B cell (primary cell): Measurements from ENCODE around the gene RAB27A. TPM values are rescaled to one million over a fixed set of nuclear protein-coding genes. Genes with fewer than 3 reads are reported as not detected.

Experiments used
- ATAC-seq: fragments of 200-7000 bp; cut with Tn5 transposase; one replicate; pipeline ENCODE4 v1.10.0; 2021; ENCODE audit warnings: low read depth, mild to moderate bottlenecking, moderate number of reproducible peaks, moderate library complexity
- CTCF ChIA-PET: fragments of 350-600 bp; sonication (Branson Sonifier 250); formaldehyde crosslinking; loops from one replicate; lab custom pipeline; 2021; ENCODE audit warnings: antibody characterized with exemption, inconsistent platforms; lab: Charles Lee
- POLR2A ChIA-PET: fragments of 350-600 bp; sonication (Branson Sonifier 250); formaldehyde crosslinking; loops from one replicate; lab custom pipeline; 2021; ENCODE audit warnings: antibody characterized with exemption; lab: Charles Lee
- DNase-seq: peaks from one replicate; pipeline ENCODE4 v3.0.0; 2013
- H2AFZ ChIP-seq: 2 replicates; pipeline ENCODE4 v1.6.1; 2012; ENCODE audit warnings: mild to moderate bottlenecking, low read depth, low read length; ENCODE audit not compliant: insufficient read depth, poor library complexity, severe bottlenecking
- H3K27ac ChIP-seq, 2 donors: 1 replicate in 1 of 2; 2 replicates in 1 of 2; pipeline ENCODE4 v1.5.1; 2012 to 2013; ENCODE audit warnings: low read length in 2 of 2, mild to moderate bottlenecking in 2 of 2, moderate library complexity in 1 of 2
- H3K27me3 ChIP-seq, 4 experiments: fragments of 200-600 bp in 1 of 4; sonication (generic) in 1 of 4; replicated peaks in 1 of 4; 1 replicate in 2 of 4; 2 replicates in 2 of 4; pipeline versions ENCODE4 v1.6.1 to v1.7.0; 2013 to 2016; ENCODE audit warnings: low read length in 3 of 4, mild to moderate bottlenecking in 2 of 4, mixed read lengths in 1 of 4, moderate library complexity in 1 of 4; ENCODE audit not compliant: insufficient read depth in 4 of 4, control insufficient read depth in 3 of 4; ENCODE audit errors: control extremely low read depth in 1 of 4
- H3K36me3 ChIP-seq, 2 experiments: replicated peaks in 1 of 2; 1 replicate in 1 of 2; 2 replicates in 1 of 2; pipeline versions ENCODE4 v1.6.1 to v1.7.1; 2013; ENCODE audit warnings: low read length in 1 of 2; ENCODE audit not compliant: insufficient read depth in 2 of 2, control insufficient read depth in 1 of 2; ENCODE audit errors: control extremely low read depth in 1 of 2, extremely low read depth in 1 of 2
- H3K4me1 ChIP-seq, 2 donors: fragments of 200-600 bp in 1 of 2; sonication (generic) in 1 of 2; 1 replicate in 1 of 2; 2 replicates in 1 of 2; pipeline versions ENCODE4 v1.5.1 to v1.6.1; 2013 to 2017; ENCODE audit warnings: low read length in 2 of 2; ENCODE audit not compliant: control insufficient read depth in 2 of 2, insufficient read depth in 2 of 2
- H3K4me2 ChIP-seq: replicated peaks from 2 replicates; pipeline ENCODE3; 2012; ENCODE audit warnings: mild to moderate bottlenecking, low read depth, low read length; ENCODE audit not compliant: poor library complexity, severe bottlenecking
- H3K4me3 ChIP-seq, 5 experiments: fragments of 200-600 bp in 1 of 5; sonication (generic) in 1 of 5; 1 replicate in 3 of 5; 2 replicates in 2 of 5; pipeline versions ENCODE4 v1.5.1 to v1.7.0; 2011 to 2016; ENCODE audit warnings: low read length in 4 of 5, mild to moderate bottlenecking in 4 of 5, low read depth in 2 of 5, control low read depth in 1 of 5, moderate library complexity in 1 of 5; ENCODE audit not compliant: insufficient read depth in 1 of 5; ENCODE audit errors: control extremely low read depth in 1 of 5, extremely low read depth in 1 of 5
- H3K79me2 ChIP-seq: fragments of 200-600 bp; sonication (generic); one replicate; pipeline ENCODE4 v1.6.0; 2016; ENCODE audit warnings: low read length; ENCODE audit not compliant: control insufficient read depth, insufficient read depth
- H3K9ac ChIP-seq: fragments of 200-600 bp; sonication (generic); 2 replicates; pipeline ENCODE4 v1.6.1; 2017; ENCODE audit warnings: mild to moderate bottlenecking, low read length, moderate library complexity
- H3K9me3 ChIP-seq, 3 donors: one replicate each; pipeline versions ENCODE4 v1.6.1 to v1.7.1; 2013; ENCODE audit warnings: low read length in 2 of 3; ENCODE audit not compliant: control insufficient read depth in 2 of 3, insufficient read depth in 1 of 3; ENCODE audit errors: control extremely low read depth in 1 of 3
- H4K20me1 ChIP-seq: 2 replicates; pipeline ENCODE4 v1.6.0; 2012; ENCODE audit warnings: mild to moderate bottlenecking, low read length; ENCODE audit not compliant: insufficient read depth, control insufficient read depth, poor library complexity, severe bottlenecking
- H3K27ac Mint-ChIP-seq: one replicate; pipeline ENCODE4 v1.8.0; 2021; ENCODE audit warnings: mixed read lengths
- H3K27me3 Mint-ChIP-seq: one replicate; pipeline ENCODE4 v1.8.0; 2021; ENCODE audit warnings: mixed read lengths
- H3K4me1 Mint-ChIP-seq: one replicate; pipeline ENCODE4 v1.8.0; 2021; ENCODE audit warnings: mixed read lengths
- H3K4me3 Mint-ChIP-seq: one replicate; pipeline ENCODE4 v1.8.0; 2021; ENCODE audit warnings: mixed read lengths
- H3K9me3 Mint-ChIP-seq: one replicate; pipeline ENCODE4 v1.8.0; 2022; ENCODE audit warnings: mixed read lengths; ENCODE audit not compliant: insufficient read depth
- EZH2 ChIP-seq: IDR thresholded peaks from 2 replicates; pipeline ENCODE4 v1.6.1; 2012; ENCODE audit warnings: borderline replicate concordance, low read depth, mild to moderate bottlenecking, moderate library complexity, low read length; ENCODE audit not compliant: insufficient read depth, poor library complexity, severe bottlenecking
- WGBS: methylation state at CpG from one replicate; pipeline ENCODE4 v1.1.5; 2013; ENCODE audit warnings: missing lambda C conversion rate; ENCODE audit not compliant: insufficient coverage; 5-methylcytosine and 5-hydroxymethylcytosine counted together
- intact Hi-C: fragments of 100-400 bp; cut with micrococcal nuclease; formaldehyde crosslinking; loops from one replicate; pipeline ENCODE4 v1.10.0; 2022
- polyA plus RNA-seq: library from polyadenylated mRNA; depleted of rRNA; stranded (reverse); fragments of >200 nt; gene quantifications from 2 replicates; pipeline ENCODE4 v1.2.3, GENCODE V29; 2012
- total RNA-seq, 2 donors: library from RNA; stranded (reverse); fragments of 120-200 nt in 1 of 2; gene quantifications; 1 replicate in 1 of 2; 2 replicates in 1 of 2; pipeline versions ENCODE4 v1.2.3 to v1.2.4, GENCODE V29; 2013 to 2022
- TF ChIP-seq, protein P1 (sequence below): fragments of 200-600 bp; IDR thresholded peaks from one replicate; pipeline ENCODE4 v1.8.0; 2022; ENCODE audit warnings: antibody characterized with exemption, mild to moderate bottlenecking

Gene RAB27A
- total and polyA plus RNA-seq, 2 donors (not counting 1 experiment from before 2014, with no cell fraction given), result 7.2 to 19.0 TPM

DNA sequence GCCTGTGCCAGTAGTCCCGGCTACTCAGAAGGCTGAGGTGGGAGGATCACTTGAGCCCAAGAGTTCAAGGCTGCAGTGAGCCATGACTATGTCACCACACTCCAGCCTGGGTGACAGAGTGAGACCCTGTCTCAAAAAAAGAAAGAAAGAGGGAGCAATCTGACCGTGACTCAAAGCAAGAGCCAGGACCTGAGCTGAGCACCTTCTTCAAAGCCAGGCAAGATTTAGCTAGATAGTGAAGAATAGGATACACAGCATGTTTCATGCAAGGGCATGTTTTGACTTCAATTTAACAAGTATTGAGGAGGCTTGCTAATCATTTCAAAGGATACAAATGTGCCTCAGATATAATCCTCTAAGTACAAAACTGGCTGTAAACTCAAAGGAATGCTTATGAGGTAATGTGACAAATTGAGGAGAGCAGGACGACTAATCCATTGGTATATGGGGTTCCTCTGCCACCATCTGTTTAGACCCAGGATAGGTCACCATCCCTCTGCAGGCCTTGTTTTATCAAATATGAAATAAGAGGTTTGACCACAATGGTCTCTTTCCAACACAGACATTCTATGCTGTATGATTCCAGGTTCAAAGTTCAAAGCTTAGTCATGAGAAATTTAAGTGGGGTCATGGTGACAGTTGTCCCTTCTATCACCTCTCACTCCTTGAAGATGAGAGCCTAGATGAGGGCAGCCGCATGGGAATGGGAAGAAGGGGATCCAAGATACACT is 33.2 kb downstream of the RAB27A start:
- Histone ChIP-seq H3K4me1 (peaks cover 46 to 50% of the 10 kb centered on the region in 2 donors), H3K27ac (peak overlapping the region; percentile 54 to 74), H3K4me3 (peak overlapping the region in 1 of 5 experiments; percentile 68), H3K4me2 (peak overlapping the region; percentile 75), H3K9ac (peak overlapping the region; percentile 69), H3K79me2 (peaks cover 49% of the 10 kb centered on the region), H3K36me3 (no peaks in the 10 kb centered on the region), H4K20me1 (no peaks in the 10 kb centered on the region), H3K9me3 (peaks cover 0 to 3% (median 0%) of the 10 kb centered on the region in 3 donors), H3K27me3 (no peaks in the 10 kb centered on the region), H2AFZ (peak overlapping the region; percentile 67)
- Mint-ChIP-seq H3K4me1 (peaks cover 57% of the 10 kb centered on the region), H3K27me3 (no peaks in the 10 kb centered on the region), H3K27ac (peak overlapping the region; percentile 84), H3K9me3 (no peaks in the 10 kb centered on the region), H3K4me3 (peak overlapping the region; percentile 88)
- WGBS, result 100% methylated on average over 1 of the region's 4 CpGs
- intact Hi-C loops, result loop anchor here (5.0 kb wide), 1 partner anchor 34 kb away; no protein-coding TSS in a partner anchor
- ATAC-seq (no peak), DNase-seq (no peak)
- TF ChIP-seq, protein P1, sequence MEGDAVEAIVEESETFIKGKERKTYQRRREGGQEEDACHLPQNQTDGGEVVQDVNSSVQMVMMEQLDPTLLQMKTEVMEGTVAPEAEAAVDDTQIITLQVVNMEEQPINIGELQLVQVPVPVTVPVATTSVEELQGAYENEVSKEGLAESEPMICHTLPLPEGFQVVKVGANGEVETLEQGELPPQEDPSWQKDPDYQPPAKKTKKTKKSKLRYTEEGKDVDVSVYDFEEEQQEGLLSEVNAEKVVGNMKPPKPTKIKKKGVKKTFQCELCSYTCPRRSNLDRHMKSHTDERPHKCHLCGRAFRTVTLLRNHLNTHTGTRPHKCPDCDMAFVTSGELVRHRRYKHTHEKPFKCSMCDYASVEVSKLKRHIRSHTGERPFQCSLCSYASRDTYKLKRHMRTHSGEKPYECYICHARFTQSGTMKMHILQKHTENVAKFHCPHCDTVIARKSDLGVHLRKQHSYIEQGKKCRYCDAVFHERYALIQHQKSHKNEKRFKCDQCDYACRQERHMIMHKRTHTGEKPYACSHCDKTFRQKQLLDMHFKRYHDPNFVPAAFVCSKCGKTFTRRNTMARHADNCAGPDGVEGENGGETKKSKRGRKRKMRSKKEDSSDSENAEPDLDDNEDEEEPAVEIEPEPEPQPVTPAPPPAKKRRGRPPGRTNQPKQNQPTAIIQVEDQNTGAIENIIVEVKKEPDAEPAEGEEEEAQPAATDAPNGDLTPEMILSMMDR, result no peak
- POLR2A ChIA-PET, result interaction anchor here (0.6 kb wide), 1 partner anchor 29 kb away, joined by 5 read pairs; no protein-coding TSS in a partner anchor
- CTCF ChIA-PET, result no interaction called here

DNA sequence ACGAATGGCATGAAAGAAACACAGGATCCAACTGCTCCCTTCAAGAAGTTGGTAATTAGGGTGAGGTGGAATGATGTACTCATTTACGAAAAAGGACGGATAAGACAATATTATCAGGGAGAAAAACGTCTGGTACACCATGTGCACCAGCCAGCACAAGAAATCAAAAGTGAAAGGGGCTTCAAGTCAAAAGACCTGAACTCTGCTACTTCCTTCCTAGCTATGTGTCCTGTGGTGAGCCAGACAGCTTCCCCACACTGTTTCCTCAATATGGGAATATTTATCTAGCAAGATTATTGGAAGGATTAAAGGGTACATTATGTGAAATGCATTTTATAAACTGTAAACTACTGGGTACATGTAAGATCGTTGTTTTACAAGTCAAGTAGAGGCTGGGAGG is 33.9 kb downstream of the RAB27A start:
- Histone ChIP-seq H3K4me3 (peak overlapping the region in 4 of 5 experiments; percentile 30 to 68 (median 52)), H3K36me3 (no peaks in the 10 kb centered on the region), H3K4me2 (peak overlapping the region; percentile 75), H3K27ac (peak overlapping the region; percentile 54 to 74), H2AFZ (peak overlapping the region; percentile 67), H3K79me2 (peaks cover 56% of the 10 kb centered on the region), H3K9me3 (peaks cover 0 to 3% (median 0%) of the 10 kb centered on the region in 3 donors), H4K20me1 (no peaks in the 10 kb centered on the region), H3K27me3 (no peaks in the 10 kb centered on the region), H3K4me1 (peaks cover 47 to 54% of the 10 kb centered on the region in 2 donors), H3K9ac (peak overlapping the region; percentile 69)
- WGBS, result 0% methylated on average over 1 of the region's 5 CpGs
- POLR2A ChIA-PET, result interaction anchor here (0.6 kb wide), 1 partner anchor 30 kb away, joined by 5 read pairs; no protein-coding TSS in a partner anchor
- CTCF ChIA-PET, result no interaction called here
- TF ChIP-seq EZH2, result no peak
- TF ChIP-seq, protein P1, result no peak
- Mint-ChIP-seq H3K27me3 (no peaks in the 10 kb centered on the region), H3K27ac (peak overlapping the region; percentile 84), H3K4me1 (peaks cover 61% of the 10 kb centered on the region), H3K4me3 (peak overlapping the region; percentile 88), H3K9me3 (no peaks in the 10 kb centered on the region)
- DNase-seq, result peak; percentile 51
- intact Hi-C loops, result loop anchor here (1.0 to 5.0 kb wide), 2 partner anchors 33 to 35 kb away; no protein-coding TSS in a partner anchor
- ATAC-seq, result no peak
